Measurements from ENCODE around the gene GABRG3. TPM values are rescaled to one million over a fixed set of nuclear protein-coding genes. Genes with fewer than 3 reads are reported as not detected.

GABRG3 gene
- total RNA-seq, 1 experiment from 2014 or later: not detected

- CTCF ChIA-PET: no interaction called here
- H3K9me3 ChIP-seq (ENCODE audit: control insufficient read depth in 1 of 2, insufficient read depth in 1 of 2, low read depth in 1 of 2, low read length in 2 of 2): peaks cover 11 to 42% of the 10 kb centered on the region in 2 experiments; a peak in 2 of 4 replicates
- no TSS peak for BruUV-seq (replicated peaks)
These were observed 389.3 kb downstream of the GABRG3 start for GRCh38 chr15:27360316-27360715.

DNA sequence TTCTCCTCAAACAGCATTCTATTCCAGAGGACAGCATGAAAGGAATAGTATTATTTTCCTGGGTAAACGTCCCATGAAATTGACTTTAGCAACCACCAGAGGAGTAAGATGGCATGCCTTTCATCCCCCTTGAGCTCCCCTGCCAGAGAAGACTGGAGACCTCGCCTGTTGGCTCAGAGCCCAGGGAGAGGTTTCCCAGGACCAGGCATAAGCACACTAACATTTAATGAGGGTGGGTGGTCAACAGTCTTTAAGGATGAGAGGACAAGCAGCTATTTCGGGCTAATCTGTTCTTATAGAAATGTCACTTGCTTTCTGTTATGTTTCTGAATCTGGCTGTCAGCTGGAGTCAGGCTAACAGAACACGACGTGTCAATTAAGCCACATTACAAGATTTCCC lies 390.5 kb downstream of the GABRG3 start:
- Histone ChIP-seq H3K27ac (ENCODE audit: low read depth, low read length) (no peak overlapping the region), H3K79me2 (ENCODE audit: insufficient read depth, low read length) (no peaks in the 10 kb centered on the region), H4K20me1 (ENCODE audit: insufficient read depth) (no peaks in the 10 kb centered on the region), H3K4me2 (ENCODE audit: low read length) (no peak overlapping the region), H3K9me2 (ENCODE audit: insufficient read depth) (no peaks in the 10 kb centered on the region), H3K4me1 (ENCODE audit: control insufficient read depth in 1 of 2, insufficient read depth in 2 of 2, low read length in 2 of 2) (no peaks in the 10 kb centered on the region), H3K9ac (ENCODE audit: low read length) (no peak overlapping the region), H2AFZ (ENCODE audit: low read depth, low read length, poor library complexity, severe bottlenecking) (no peak overlapping the region), H3K4me3 (replicated peaks in 1 of 2; ENCODE audit: low read depth in 1 of 2, low read length in 2 of 2) (no peak overlapping the region), H3K36me3 (ENCODE audit: control insufficient read depth in 1 of 2, insufficient read depth in 2 of 2, low read length in 2 of 2) (no peaks in the 10 kb centered on the region), H3K9me3 (ENCODE audit: control insufficient read depth in 1 of 2, insufficient read depth in 1 of 2, low read depth in 1 of 2, low read length in 2 of 2) (peaks cover 11 to 37% of the 10 kb centered on the region in 2 experiments; a peak in 2 of 4 replicates), H3K27me3 (ENCODE audit: insufficient read depth, low read length) (no peaks in the 10 kb centered on the region)
- no peak for DNase-seq (ENCODE audit: low read depth, low spot score)
- intact Hi-C loops (cut with micrococcal nuclease): no loop called here
- no TSS peak for BruUV-seq (replicated peaks)
- ChIA-PET POLR2A (no interaction called here), CTCF (no interaction called here), RAD21 (ENCODE audit: low non-redundant PET in 1 of 2, low total read pairs in 2 of 2, uncharacterized antibody in 2 of 2, unreplicated experiment in 2 of 2) (no interaction called here)
- no peak for TF ChIP-seq YY1 (IDR thresholded peaks at IDR 0.05; ENCODE audit: extremely low read depth, insufficient replicate concordance, low read depth, low read length)
- TF ChIP-seq EZH2 (IDR thresholded peaks at IDR 0.05): no peak
- no peak for TF ChIP-seq CBX3 (IDR thresholded peaks at IDR 0.05; ENCODE audit: low read depth)
- no peak for TF ChIP-seq POLR2A (IDR thresholded peaks at IDR 0.05; ENCODE audit: borderline replicate concordance, extremely low read depth, insufficient read depth, insufficient read length)
- TF ChIP-seq TCF7L2 (IDR thresholded peaks at IDR 0.05; ENCODE audit: borderline replicate concordance, extremely low read depth, insufficient read depth, insufficient read length): no peak
- TF ChIP-seq ATF3 (IDR thresholded peaks at IDR 0.05): no peak
- TF ChIP-seq SP1 (IDR thresholded peaks at IDR 0.05; ENCODE audit: low read depth): no peak
- TF ChIP-seq ZFX (IDR thresholded peaks at IDR 0.05): no peak
- TF ChIP-seq MAX (IDR thresholded peaks at IDR 0.05): no peak
- TF ChIP-seq SRF (IDR thresholded peaks at IDR 0.05; ENCODE audit: low read depth): no peak
- no peak for TF ChIP-seq RAD21 (IDR thresholded peaks at IDR 0.05; ENCODE audit: low read depth)
- TF ChIP-seq, protein P1, sequence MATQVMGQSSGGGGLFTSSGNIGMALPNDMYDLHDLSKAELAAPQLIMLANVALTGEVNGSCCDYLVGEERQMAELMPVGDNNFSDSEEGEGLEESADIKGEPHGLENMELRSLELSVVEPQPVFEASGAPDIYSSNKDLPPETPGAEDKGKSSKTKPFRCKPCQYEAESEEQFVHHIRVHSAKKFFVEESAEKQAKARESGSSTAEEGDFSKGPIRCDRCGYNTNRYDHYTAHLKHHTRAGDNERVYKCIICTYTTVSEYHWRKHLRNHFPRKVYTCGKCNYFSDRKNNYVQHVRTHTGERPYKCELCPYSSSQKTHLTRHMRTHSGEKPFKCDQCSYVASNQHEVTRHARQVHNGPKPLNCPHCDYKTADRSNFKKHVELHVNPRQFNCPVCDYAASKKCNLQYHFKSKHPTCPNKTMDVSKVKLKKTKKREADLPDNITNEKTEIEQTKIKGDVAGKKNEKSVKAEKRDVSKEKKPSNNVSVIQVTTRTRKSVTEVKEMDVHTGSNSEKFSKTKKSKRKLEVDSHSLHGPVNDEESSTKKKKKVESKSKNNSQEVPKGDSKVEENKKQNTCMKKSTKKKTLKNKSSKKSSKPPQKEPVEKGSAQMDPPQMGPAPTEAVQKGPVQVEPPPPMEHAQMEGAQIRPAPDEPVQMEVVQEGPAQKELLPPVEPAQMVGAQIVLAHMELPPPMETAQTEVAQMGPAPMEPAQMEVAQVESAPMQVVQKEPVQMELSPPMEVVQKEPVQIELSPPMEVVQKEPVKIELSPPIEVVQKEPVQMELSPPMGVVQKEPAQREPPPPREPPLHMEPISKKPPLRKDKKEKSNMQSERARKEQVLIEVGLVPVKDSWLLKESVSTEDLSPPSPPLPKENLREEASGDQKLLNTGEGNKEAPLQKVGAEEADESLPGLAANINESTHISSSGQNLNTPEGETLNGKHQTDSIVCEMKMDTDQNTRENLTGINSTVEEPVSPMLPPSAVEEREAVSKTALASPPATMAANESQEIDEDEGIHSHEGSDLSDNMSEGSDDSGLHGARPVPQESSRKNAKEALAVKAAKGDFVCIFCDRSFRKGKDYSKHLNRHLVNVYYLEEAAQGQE (IDR thresholded peaks at IDR 0.05; ENCODE audit: low read depth): no peak
- TF ChIP-seq EGR1 (IDR thresholded peaks at IDR 0.05; ENCODE audit: low read depth): no peak
- no peak for ATAC-seq

More at GRCh38 chr15:27360316-27360715, 389.3 kb downstream of the GABRG3 start:
- Histone ChIP-seq H4K20me1 (ENCODE audit: insufficient read depth) (no peaks in the 10 kb centered on the region), H3K4me1 (ENCODE audit: control insufficient read depth in 1 of 2, insufficient read depth in 2 of 2, low read length in 2 of 2) (no peaks in the 10 kb centered on the region), H3K4me2 (ENCODE audit: low read length) (no peak overlapping the region), H3K27me3 (ENCODE audit: insufficient read depth, low read length) (no peaks in the 10 kb centered on the region), H2AFZ (ENCODE audit: low read depth, low read length, poor library complexity, severe bottlenecking) (no peak overlapping the region), H3K36me3 (ENCODE audit: control insufficient read depth in 1 of 2, insufficient read depth in 2 of 2, low read length in 2 of 2) (no peaks in the 10 kb centered on the region), H3K9me2 (ENCODE audit: insufficient read depth) (no peaks in the 10 kb centered on the region), H3K79me2 (ENCODE audit: insufficient read depth, low read length) (no peaks in the 10 kb centered on the region), H3K27ac (ENCODE audit: low read depth, low read length) (no peak overlapping the region), H3K4me3 (replicated peaks in 1 of 2; ENCODE audit: low read depth in 1 of 2, low read length in 2 of 2) (no peak overlapping the region), H3K9ac (ENCODE audit: low read length) (no peak overlapping the region)
- intact Hi-C loops (cut with micrococcal nuclease): no loop called here
- DNase-seq (ENCODE audit: low read depth, low spot score): no peak
- ATAC-seq: no peak
- ChIA-PET POLR2A (no interaction called here), RAD21 (ENCODE audit: low non-redundant PET in 1 of 2, low total read pairs in 2 of 2, uncharacterized antibody in 2 of 2, unreplicated experiment in 2 of 2) (no interaction called here)
- TF ChIP-seq MAX (IDR thresholded peaks at IDR 0.05): no peak
- TF ChIP-seq SP1 (IDR thresholded peaks at IDR 0.05; ENCODE audit: low read depth): no peak

Measured in HCT116 (cell line).